Measurements from ENCODE around the gene CAPN1. TPM values are rescaled to one million over a fixed set of nuclear protein-coding genes. Genes with fewer than 3 reads are reported as not detected.

CAPN1 gene
- total RNA-seq, 1 donor from 2014 or later, result 217 TPM

GRCh38 chr11:65135633-65136145, 46.0 kb upstream of the CAPN1 start:
- H3K4me3 Mint-ChIP-seq (ENCODE audit: unreplicated experiment), result peak overlapping the region; percentile 99
- H3K79me2 ChIP-seq (ENCODE audit: insufficient read depth, low read length), result peaks cover 38% of the 10 kb centered on the region
- DNase-seq (ENCODE audit: low read depth) (no peak), FAIRE-seq (no peak)
- no peaks in the 10 kb centered on the region for H3K9me3 Mint-ChIP-seq (ENCODE audit: unreplicated experiment)
- peaks cover 8% of the 10 kb centered on the region for H3K4me1 Mint-ChIP-seq (ENCODE audit: low read depth, unreplicated experiment)
- TF ChIP-seq EZH2 (IDR thresholded peaks at IDR 0.05; ENCODE audit: insufficient read depth, low read length) (no peak), CTCF (IDR thresholded peaks at IDR 0.05; ENCODE audit: insufficient read depth, low read depth, low read length) (no peak)
- H3K4me3 ChIP-seq (ENCODE audit: insufficient read depth, low read depth, low read length), result peak overlapping the region; percentile 88
- H4K20me1 ChIP-seq (ENCODE audit: insufficient read depth, low read length), result peaks cover 33% of the 10 kb centered on the region
- H3K4me1 ChIP-seq (ENCODE audit: insufficient read depth, low read length), result peaks cover 13% of the 10 kb centered on the region
- peak overlapping the region; percentile 75 for H3K27ac Mint-ChIP-seq (ENCODE audit: unreplicated experiment)
- H3K9ac ChIP-seq (ENCODE audit: low read length), result peak overlapping the region; percentile 98
- peak overlapping the region; percentile 99 for H3K27ac ChIP-seq (ENCODE audit: low read depth, low read length)
- peaks cover 2% of the 10 kb centered on the region for H3K27me3 ChIP-seq (ENCODE audit: insufficient read depth, low read length)
- H2AFZ ChIP-seq (ENCODE audit: low read depth, low read length), result peak overlapping the region; percentile 80
- H3K4me2 ChIP-seq (ENCODE audit: low read length), result peak overlapping the region; percentile 98
- peaks cover 14% of the 10 kb centered on the region for H3K36me3 Mint-ChIP-seq (ENCODE audit: low read depth, unreplicated experiment)
- peaks cover 12% of the 10 kb centered on the region for H3K36me3 ChIP-seq (ENCODE audit: insufficient read depth, low read length)
- no peaks in the 10 kb centered on the region for H3K9me3 ChIP-seq (ENCODE audit: insufficient read depth, low read depth, low read length)
- peaks cover 4% of the 10 kb centered on the region for H3K27me3 Mint-ChIP-seq (ENCODE audit: low read depth, unreplicated experiment)

- no peak for DNase-seq (ENCODE audit: low read depth)
- H2AFZ ChIP-seq (ENCODE audit: low read depth, low read length), result no peak overlapping the region
- H3K36me3 ChIP-seq (ENCODE audit: insufficient read depth, low read length), result peaks cover 3% of the 10 kb centered on the region
- peaks cover 8% of the 10 kb centered on the region for H3K4me1 Mint-ChIP-seq (ENCODE audit: low read depth, unreplicated experiment)
- no peak for TF ChIP-seq EZH2 (IDR thresholded peaks at IDR 0.05; ENCODE audit: insufficient read depth, low read length)
- TF ChIP-seq CTCF (IDR thresholded peaks at IDR 0.05; ENCODE audit: insufficient read depth, low read depth, low read length), result no peak
- H3K9me3 Mint-ChIP-seq (ENCODE audit: unreplicated experiment), result no peaks in the 10 kb centered on the region
- peaks cover 7% of the 10 kb centered on the region for H3K27me3 ChIP-seq (ENCODE audit: insufficient read depth, low read length)
- peaks cover 24% of the 10 kb centered on the region for H4K20me1 ChIP-seq (ENCODE audit: insufficient read depth, low read length)
- H3K4me3 Mint-ChIP-seq (ENCODE audit: unreplicated experiment), result peak overlapping the region; percentile 58
- H3K4me2 ChIP-seq (ENCODE audit: low read length), result no peak overlapping the region
- no peak overlapping the region for H3K27ac ChIP-seq (ENCODE audit: low read depth, low read length)
- no peak overlapping the region for H3K4me3 ChIP-seq (ENCODE audit: insufficient read depth, low read depth, low read length)
- FAIRE-seq, result no peak
- H3K36me3 Mint-ChIP-seq (ENCODE audit: low read depth, unreplicated experiment), result peaks cover 10% of the 10 kb centered on the region
- H3K9ac ChIP-seq (ENCODE audit: low read length), result no peak overlapping the region
- peaks cover 30% of the 10 kb centered on the region for H3K79me2 ChIP-seq (ENCODE audit: insufficient read depth, low read length)
- peaks cover 12% of the 10 kb centered on the region for H3K27me3 Mint-ChIP-seq (ENCODE audit: low read depth, unreplicated experiment)
- H3K27ac Mint-ChIP-seq (ENCODE audit: unreplicated experiment), result no peak overlapping the region
- peaks cover 13% of the 10 kb centered on the region for H3K4me1 ChIP-seq (ENCODE audit: insufficient read depth, low read length)
- H3K9me3 ChIP-seq (ENCODE audit: insufficient read depth, low read depth, low read length), result no peaks in the 10 kb centered on the region
Measured at GRCh38 chr11:65136515-65137096, 45.1 kb upstream of the CAPN1 start.

- Histone ChIP-seq H3K4me1 (ENCODE audit: insufficient read depth, low read length) (no peaks in the 10 kb centered on the region), H3K27me3 (ENCODE audit: insufficient read depth, low read length) (peaks cover 7% of the 10 kb centered on the region), H2AFZ (ENCODE audit: low read depth, low read length) (no peak overlapping the region), H3K79me2 (ENCODE audit: insufficient read depth, low read length) (no peaks in the 10 kb centered on the region), H3K4me2 (ENCODE audit: low read length) (no peak overlapping the region), H3K27ac (ENCODE audit: low read depth, low read length) (no peak overlapping the region), H3K9ac (ENCODE audit: low read length) (no peak overlapping the region), H3K9me3 (ENCODE audit: insufficient read depth, low read depth, low read length) (no peaks in the 10 kb centered on the region), H3K4me3 (ENCODE audit: insufficient read depth, low read depth, low read length) (no peak overlapping the region), H3K36me3 (ENCODE audit: insufficient read depth, low read length) (no peaks in the 10 kb centered on the region), H4K20me1 (ENCODE audit: insufficient read depth, low read length) (no peaks in the 10 kb centered on the region)
- TF ChIP-seq EZH2 (IDR thresholded peaks at IDR 0.05; ENCODE audit: insufficient read depth, low read length) (no peak), CTCF (IDR thresholded peaks at IDR 0.05; ENCODE audit: insufficient read depth, low read depth, low read length) (no peak)
- peaks cover 26% of the 10 kb centered on the region for H3K27me3 Mint-ChIP-seq (ENCODE audit: low read depth, unreplicated experiment)
- no peak overlapping the region for H3K4me3 Mint-ChIP-seq (ENCODE audit: unreplicated experiment)
- FAIRE-seq (no peak), DNase-seq (ENCODE audit: low read depth) (no peak)
- H3K4me1 Mint-ChIP-seq (ENCODE audit: low read depth, unreplicated experiment), result no peaks in the 10 kb centered on the region
- no peaks in the 10 kb centered on the region for H3K9me3 Mint-ChIP-seq (ENCODE audit: unreplicated experiment)
- H3K36me3 Mint-ChIP-seq (ENCODE audit: low read depth, unreplicated experiment), result no peaks in the 10 kb centered on the region
- no peak overlapping the region for H3K27ac Mint-ChIP-seq (ENCODE audit: unreplicated experiment)
Measured at GRCh38 chr11:65141896-65142494, 39.7 kb upstream of the CAPN1 start.
